Activated CD8-positive, alpha-beta memory T cell treated with anti-CD3 and anti-CD28 coated beads for 48 hours (primary cell): ENCODE data around the gene P3H1.
"Not testable (repeated sequence)": the region's sequence is repeated elsewhere in the genome, so short reads cannot be mapped to it uniquely, and the experiment has no call there.

Source experiments
- DNase-seq, 3 experiments: peaks; one replicate each; pipeline ENCODE4 v3.0.0-alpha.2; 2020; ENCODE audit warnings: low read depth in 2 of 3, low spot score in 2 of 3

The P3H1 gene, protein sequence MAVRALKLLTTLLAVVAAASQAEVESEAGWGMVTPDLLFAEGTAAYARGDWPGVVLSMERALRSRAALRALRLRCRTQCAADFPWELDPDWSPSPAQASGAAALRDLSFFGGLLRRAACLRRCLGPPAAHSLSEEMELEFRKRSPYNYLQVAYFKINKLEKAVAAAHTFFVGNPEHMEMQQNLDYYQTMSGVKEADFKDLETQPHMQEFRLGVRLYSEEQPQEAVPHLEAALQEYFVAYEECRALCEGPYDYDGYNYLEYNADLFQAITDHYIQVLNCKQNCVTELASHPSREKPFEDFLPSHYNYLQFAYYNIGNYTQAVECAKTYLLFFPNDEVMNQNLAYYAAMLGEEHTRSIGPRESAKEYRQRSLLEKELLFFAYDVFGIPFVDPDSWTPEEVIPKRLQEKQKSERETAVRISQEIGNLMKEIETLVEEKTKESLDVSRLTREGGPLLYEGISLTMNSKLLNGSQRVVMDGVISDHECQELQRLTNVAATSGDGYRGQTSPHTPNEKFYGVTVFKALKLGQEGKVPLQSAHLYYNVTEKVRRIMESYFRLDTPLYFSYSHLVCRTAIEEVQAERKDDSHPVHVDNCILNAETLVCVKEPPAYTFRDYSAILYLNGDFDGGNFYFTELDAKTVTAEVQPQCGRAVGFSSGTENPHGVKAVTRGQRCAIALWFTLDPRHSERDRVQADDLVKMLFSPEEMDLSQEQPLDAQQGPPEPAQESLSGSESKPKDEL

GRCh38 chr1:42766741-42767509 lies at the start of gene P3H1, which contains the start of gene C1orf50:
Gene P3H1 (minus strand): TSS chr1:42767028. CDS start chr1:42766971, 57 bp downstream.
Gene C1orf50 (plus strand): TSS chr1:42767249. CDS start chr1:42767312, 63 bp downstream.
- DNase-seq: peak; percentile 94 to 100 (median 96)

DNA sequence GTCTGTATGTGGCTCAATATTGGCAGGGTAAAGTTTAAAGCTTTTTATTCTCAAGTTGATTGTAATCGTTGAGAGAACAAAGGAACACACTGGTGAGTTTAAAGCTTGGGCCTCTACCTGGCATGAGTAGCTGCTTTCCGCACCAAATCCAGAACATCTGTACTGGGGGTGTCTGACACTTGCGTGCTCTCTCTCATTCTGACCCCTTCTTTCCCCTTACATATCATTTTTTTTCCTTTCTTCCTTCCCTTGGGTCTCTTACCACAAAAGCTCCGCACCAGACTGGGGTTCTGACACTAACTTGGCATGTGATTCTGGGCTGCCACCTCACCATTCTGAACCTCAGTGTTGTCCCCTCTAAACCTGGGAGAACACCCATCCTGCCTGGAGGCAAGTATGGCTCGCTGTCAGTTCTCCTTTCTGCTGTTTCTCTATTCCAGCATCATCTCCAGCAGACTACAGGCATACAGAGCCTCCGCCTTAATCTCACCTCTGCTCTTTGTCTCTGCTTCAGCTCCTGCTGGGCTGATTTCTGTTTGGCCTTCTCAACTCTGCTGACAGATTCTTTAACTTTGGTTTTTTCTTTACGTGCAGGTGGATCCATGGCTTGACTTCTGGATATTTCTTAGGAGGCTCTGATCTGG lies 49.2 kb upstream of the P3H1 start:
- no peak for DNase-seq

- DNase-seq: not testable (repeated sequence)
Measured at GRCh38 chr1:42814815-42815214, 48.0 kb upstream of the P3H1 start.

- DNase-seq: no peak
Measured at GRCh38 chr1:42807056-42807668, 40.3 kb upstream of the P3H1 start.

GRCh38 chr1:42806593-42806992 lies 39.8 kb upstream of the P3H1 start:
- DNase-seq: no peak

GRCh38 chr1:42806171-42806570 lies 39.3 kb upstream of the P3H1 start:
- DNase-seq: no peak

DNA sequence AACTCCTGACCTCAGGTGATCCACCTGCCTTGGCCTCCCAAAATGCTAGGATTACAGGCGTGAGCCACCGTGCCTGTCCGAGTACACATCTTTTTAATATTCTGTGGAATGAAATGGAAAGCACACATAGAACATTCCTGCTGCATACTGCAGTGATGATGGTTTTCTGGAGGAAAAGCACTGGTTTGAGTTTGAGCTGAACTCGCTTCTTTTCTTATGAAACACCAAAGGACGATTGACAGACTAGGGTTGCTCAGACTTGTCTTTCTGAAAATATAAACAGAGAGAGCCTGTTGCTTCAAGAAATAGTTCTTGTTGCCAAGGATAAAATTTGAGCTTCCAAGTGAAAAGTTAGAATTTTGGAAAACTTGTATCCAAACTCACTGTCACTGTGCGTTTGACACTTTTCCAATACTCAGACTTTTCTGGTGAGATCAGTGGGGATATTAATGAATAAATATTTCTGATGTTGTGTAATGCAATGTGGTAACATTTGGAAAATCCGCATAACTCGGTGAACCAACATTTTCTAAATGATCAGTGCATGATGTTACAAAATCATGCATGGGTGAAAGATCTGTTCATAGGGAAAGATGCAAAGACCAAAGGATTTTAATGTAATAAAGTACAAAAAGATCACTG lies 35.1 kb upstream of the P3H1 start:
- DNase-seq: no peak

- no peak for DNase-seq
Measured at GRCh38 chr1:42797979-42798378, 31.2 kb upstream of the P3H1 start.

- no peak for DNase-seq
Measured at GRCh38 chr1:42797414-42797813, 30.6 kb upstream of the P3H1 start.

- no peak for DNase-seq
Measured at GRCh38 chr1:42793824-42794223, 27.0 kb upstream of the P3H1 start.

- DNase-seq: no peak
Measured at GRCh38 chr1:42788021-42788420, 21.2 kb upstream of the P3H1 start.

DNA sequence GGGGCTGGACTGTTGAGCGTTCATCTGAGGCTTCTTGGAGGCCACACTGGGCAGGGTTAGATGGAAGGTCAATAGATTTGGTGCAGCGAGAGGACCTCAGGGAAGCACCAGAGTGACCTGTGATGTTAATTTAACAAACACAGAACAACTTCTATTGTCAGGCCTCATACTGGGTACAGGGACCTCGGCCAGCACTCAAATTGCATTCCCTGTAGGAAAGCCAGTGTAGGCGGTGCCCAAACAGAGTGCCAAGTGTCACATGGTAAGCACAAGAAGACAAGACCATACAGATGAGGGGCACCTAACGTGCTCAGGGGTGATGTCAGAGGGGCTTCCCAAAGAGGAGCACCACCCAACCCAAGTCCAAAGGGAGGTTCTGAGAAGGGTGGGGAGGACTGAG lies 19.3 kb upstream of the P3H1 start:
- no peak for DNase-seq

DNA sequence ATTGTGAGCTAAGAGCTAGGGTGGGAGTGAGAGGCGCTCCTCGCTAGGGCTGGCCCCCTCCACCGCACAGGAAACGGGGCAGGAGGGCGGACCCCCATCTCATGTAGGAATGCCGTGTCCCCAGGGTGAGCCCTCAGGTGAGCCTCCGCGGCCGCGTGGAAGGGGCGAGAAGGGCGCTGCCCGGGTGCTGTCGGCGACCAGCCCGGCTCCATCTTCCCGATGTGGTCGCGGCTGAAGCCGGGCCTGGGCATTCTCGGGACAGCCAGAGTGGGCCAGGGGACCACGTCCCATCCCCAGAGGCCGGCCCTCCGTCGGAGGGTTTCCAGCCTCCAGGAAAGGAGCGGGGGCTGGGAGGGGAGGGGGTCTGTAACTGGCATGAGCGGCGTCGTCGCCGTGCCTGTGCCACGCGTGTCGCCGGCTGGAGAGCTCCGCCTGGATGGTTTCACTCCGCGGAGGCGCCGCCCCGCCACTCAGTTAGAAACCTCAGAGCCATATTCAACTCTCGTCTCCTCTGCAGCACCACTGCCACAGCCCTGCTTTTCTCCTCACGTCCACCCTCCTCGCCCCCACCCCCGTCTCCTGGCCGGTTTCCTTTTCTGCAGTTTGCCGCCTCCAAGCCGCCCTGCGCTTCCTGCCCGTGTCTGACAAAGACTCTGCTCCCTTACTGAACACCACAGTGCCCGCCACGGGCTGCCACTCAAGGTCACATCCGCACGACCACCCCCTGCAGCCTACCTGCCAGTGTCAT lies 18.3 kb upstream of the P3H1 start, which contains the start of gene TMEM269:
Gene TMEM269, plus strand, starts transcription at position 46 of the 748 bp plus-strand sequence. CDS start 4,903 bp downstream, outside the sequence.
- no peak for DNase-seq

GRCh38 chr1:42784547-42784945 lies 17.7 kb upstream of the P3H1 start:
- no peak for DNase-seq

DNA sequence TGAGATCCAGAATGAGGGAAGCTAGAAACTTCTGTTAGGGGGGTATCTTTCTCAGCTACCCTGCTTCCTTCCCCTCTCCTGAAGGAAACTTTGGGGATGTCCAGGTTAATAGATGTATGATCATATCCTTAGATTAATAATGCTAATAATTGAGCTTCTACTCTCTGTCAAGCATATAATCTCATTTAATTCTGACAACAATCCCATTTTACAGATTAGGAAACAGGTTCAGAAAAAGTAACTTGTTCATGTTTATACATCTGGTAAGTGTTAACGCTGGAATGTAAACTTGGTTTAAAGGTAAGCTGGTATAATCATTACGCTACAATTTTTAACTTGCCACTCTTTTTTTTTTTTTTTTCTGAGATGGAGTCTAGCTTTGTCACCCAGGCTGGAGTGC lies 16.3 kb upstream of the P3H1 start:
- no peak for DNase-seq

DNA sequence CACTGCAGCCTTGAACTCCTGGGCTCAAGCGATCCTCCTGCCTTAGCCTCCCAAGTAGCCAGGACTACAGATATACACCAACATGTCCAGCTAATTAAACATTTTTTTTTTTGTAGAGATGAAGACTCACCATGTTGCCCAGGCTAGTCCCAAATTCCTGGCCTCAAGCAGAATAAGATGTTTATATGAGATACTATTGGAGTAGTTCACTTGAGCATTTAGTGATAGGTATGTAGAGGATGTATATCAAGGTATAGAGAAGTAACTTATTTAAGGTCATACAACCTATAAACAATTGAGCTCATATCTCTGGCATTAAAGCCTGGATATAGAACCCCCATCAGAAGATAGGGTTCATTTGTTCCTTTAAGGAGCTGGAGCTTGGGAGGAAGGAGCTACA lies 13.3 kb upstream of the P3H1 start:
- no peak for DNase-seq

GRCh38 chr1:42779725-42780124 lies 12.9 kb upstream of the P3H1 start:
- DNase-seq: no peak

DNA sequence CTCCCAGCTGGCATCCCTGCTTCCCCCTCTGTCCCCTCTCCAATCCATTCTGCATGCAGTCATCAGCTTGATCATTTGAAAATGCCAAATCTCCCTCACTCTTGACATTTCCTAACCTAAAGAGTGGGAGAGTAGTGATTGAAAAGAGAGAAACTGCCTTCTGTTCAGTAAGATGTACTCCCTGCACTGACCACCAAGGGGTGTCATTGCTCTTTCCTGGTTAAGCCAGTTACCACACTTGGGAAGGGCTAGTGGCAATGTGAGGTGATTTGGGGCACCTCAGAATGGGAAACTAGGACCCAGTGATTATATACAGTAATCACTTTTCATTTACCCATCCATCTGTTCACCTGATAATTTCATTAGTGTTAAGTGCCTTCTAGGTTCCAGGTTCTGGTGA lies 11.0 kb upstream of the P3H1 start:
- DNase-seq: no peak

DNA sequence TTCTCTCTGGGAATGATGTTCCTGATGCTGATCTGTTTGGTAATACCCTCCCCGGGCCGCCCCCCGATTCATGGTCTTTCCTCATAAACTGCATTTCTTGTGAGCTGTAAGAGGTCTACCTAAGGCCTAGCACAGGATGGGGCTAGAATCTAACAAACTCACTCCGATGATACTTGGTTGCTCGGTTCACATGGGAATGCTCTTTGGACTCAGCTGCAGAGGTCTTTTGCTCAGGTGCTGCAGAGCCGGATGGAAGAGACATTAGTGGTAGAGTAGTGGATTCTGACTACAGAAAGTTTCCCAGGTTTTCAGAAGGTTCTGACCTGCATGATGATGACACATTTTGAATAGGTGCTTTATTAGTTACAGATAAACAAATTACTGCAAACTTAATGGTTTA lies 9.7 kb upstream of the P3H1 start:
- no peak for DNase-seq
